K562 (cell line): Measurements from ENCODE around the gene IRGQ. TPM values are rescaled to one million over a fixed set of nuclear protein-coding genes. Genes with fewer than 3 reads are reported as not detected.

Experiments
- ATAC-seq: fragments of 200-7000 bp; cut with Tn5 transposase; 3 replicates; pipeline ENCODE4 v1.9.1; 2020; ENCODE audit warnings: moderate library complexity
- BruUV-seq: library from RNA; stranded (reverse); fragments of 400-500 nt; replicated peaks from 2 replicates; lab custom pipeline; 2021; lab: Mats Ljungman, UMichigan
- CTCF ChIA-PET: fragments of 300-600 bp; formaldehyde crosslinking; extraction: SDS; loops from one replicate; lab custom pipeline; 2021; ENCODE audit warnings: low intra/inter-chr PET ratio; lab: Yijun Ruan, JAX
- POLR2A ChIA-PET: fragments of 300-600, 350-650 bp; sonication (Branson Sonifier 250); formaldehyde crosslinking; extraction: SDS; loops from one replicate; lab custom pipeline; 2021; ENCODE audit warnings: antibody characterized with exemption, inconsistent platforms; lab: Yijun Ruan, JAX
- DNase-seq, 4 experiments: peaks; one replicate each; pipeline versions ENCODE4 v3.0.0 to v3.0.0-alpha.2; 2011 to 2018; ENCODE audit warnings: low spot score in 3 of 4, mixed read lengths in 3 of 4; ENCODE audit errors: extremely low read depth in 1 of 4
- FAIRE-seq: peaks from 2 replicates; lab custom pipeline; 2011; peaks lifted over from hg19 to GRCh38; lab: Jason Lieb, UNC
- H2AFZ ChIP-seq: 2 replicates; pipeline ENCODE4 v1.6.0; 2011; ENCODE audit warnings: low read depth, low read length, control low read depth, inconsistent platforms
- H3K27ac ChIP-seq: fragments of 200-600 bp; 3 replicates; pipeline ENCODE4 v1.8.0; 2011; ENCODE audit warnings: low read depth, mild to moderate bottlenecking, control low read depth, inconsistent platforms, low read length, moderate library complexity, mixed read lengths; ENCODE audit errors: extremely low read depth
- H3K27me3 ChIP-seq, 2 experiments: fragments of 300-600 bp in 1 of 2; 2 replicates in 1 of 2; 3 replicates in 1 of 2; pipeline versions ENCODE4 v1.6.0 to v1.8.0; 2011; ENCODE audit warnings: inconsistent platforms in 2 of 2, low read length in 2 of 2, mild to moderate bottlenecking in 1 of 2, mixed read lengths in 1 of 2, moderate library complexity in 1 of 2; ENCODE audit not compliant: control insufficient read depth in 2 of 2, insufficient read depth in 2 of 2
- H3K36me3 ChIP-seq: fragments of 300-600 bp; 3 replicates; pipeline ENCODE4 v1.8.0; 2011; ENCODE audit warnings: mild to moderate bottlenecking, low read length, inconsistent platforms; ENCODE audit not compliant: control insufficient read depth, insufficient read depth
- H3K4me1 ChIP-seq, 2 experiments: fragments of 200-600 bp in 1 of 2; replicated peaks in 1 of 2; 2 replicates in 1 of 2; 3 replicates in 1 of 2; pipeline versions ENCODE4 v1.5.1 to v1.8.0; 2011; ENCODE audit warnings: inconsistent platforms in 2 of 2, low read length in 2 of 2, mild to moderate bottlenecking in 1 of 2, mixed read lengths in 1 of 2, moderate library complexity in 1 of 2; ENCODE audit not compliant: control insufficient read depth in 2 of 2, insufficient read depth in 2 of 2
- H3K4me2 ChIP-seq: 2 replicates; pipeline ENCODE4 v1.6.1; 2011; ENCODE audit warnings: low read length, control low read depth, inconsistent platforms, mixed read lengths; ENCODE audit not compliant: insufficient read depth
- H3K4me3 ChIP-seq: fragments of 200-600 bp; sonication (generic), shearing (Covaris generic); 2 replicates; pipeline ENCODE4 v1.5.1; 2016; ENCODE audit warnings: control low read depth, inconsistent platforms
- H3K79me2 ChIP-seq: fragments of 200-600 bp; 3 replicates; pipeline ENCODE4 v1.8.0; 2011; ENCODE audit warnings: low read length, inconsistent platforms; ENCODE audit not compliant: control insufficient read depth, insufficient read depth
- H3K9ac ChIP-seq, 2 experiments: 2 replicates each; pipeline versions ENCODE4 v1.6.0 to v1.6.1; 2011; ENCODE audit warnings: low read depth in 2 of 2, low read length in 2 of 2, control low read depth in 1 of 2, inconsistent platforms in 1 of 2, mild to moderate bottlenecking in 1 of 2, mixed read lengths in 1 of 2; ENCODE audit not compliant: insufficient read depth in 1 of 2
- H3K9me1 ChIP-seq: one replicate; pipeline ENCODE4 v1.6.0; 2011; ENCODE audit warnings: inconsistent platforms, mild to moderate bottlenecking, low read length, moderate library complexity; ENCODE audit not compliant: control insufficient read depth, insufficient read depth
- H3K9me3 ChIP-seq: replicated peaks from 2 replicates; pipeline ENCODE4 v1.5.1; 2011; ENCODE audit warnings: low read depth, low read length, inconsistent platforms; ENCODE audit not compliant: control insufficient read depth, insufficient read depth
- H4K20me1 ChIP-seq: replicated peaks from 2 replicates; pipeline ENCODE4 v1.6.1; 2011; ENCODE audit warnings: low read length, inconsistent platforms, mixed read lengths; ENCODE audit not compliant: control insufficient read depth, insufficient read depth
- ARNT ChIP-seq, 2 experiments: fragments of 450-650 bp; IDR thresholded peaks; 2 replicates each; pipeline ENCODE4 v1.6.1; 2016; ENCODE audit warnings: mild to moderate bottlenecking in 1 of 2
- CREB1 ChIP-seq, 2 experiments: sonication (generic) in 1 of 2; formaldehyde crosslinking in 1 of 2; IDR thresholded peaks; 2 replicates each; pipeline versions ENCODE4 v1.6.1 to v1.8.0; 2012 to 2022; ENCODE audit warnings: inconsistent platforms in 1 of 2, mild to moderate bottlenecking in 1 of 2, missing genetic modification reagents in 1 of 2, moderate library complexity in 1 of 2
- CXXC5 ChIP-seq: fragments of 250-450 bp; sonication (Bioruptor Pico); IDR thresholded peaks from 2 replicates; pipeline ENCODE4 v1.8.0; 2022; ENCODE audit warnings: inconsistent platforms, mild to moderate bottlenecking, moderate library complexity
- ETV5 ChIP-seq: sonication (generic); formaldehyde crosslinking; IDR thresholded peaks from 2 replicates; pipeline ENCODE4 v1.4.0; 2020; ENCODE audit warnings: low read depth, mild to moderate bottlenecking, missing genetic modification reagents
- HMGN3 ChIP-seq: IDR thresholded peaks from 2 replicates; pipeline ENCODE4 v1.6.1; 2011; ENCODE audit warnings: borderline replicate concordance, low read depth, mild to moderate bottlenecking, mixed read lengths, low read length; ENCODE audit not compliant: insufficient read length; ENCODE audit errors: extremely low read depth
- LARP7 ChIP-seq: fragments of 450-650 bp; IDR thresholded peaks from 2 replicates; pipeline ENCODE4 v1.6.1; 2016
- MYNN ChIP-seq, 2 experiments: sonication (generic); formaldehyde crosslinking in 1 of 2; IDR thresholded peaks; 2 replicates each; pipeline versions ENCODE4 v1.5.0 to v1.6.1; 2016 to 2020; ENCODE audit warnings: antibody characterized with exemption in 1 of 2, missing genetic modification reagents in 1 of 2
- NRF1 ChIP-seq, 2 experiments: fragments of 450-650 bp; IDR thresholded peaks in 1 of 2; conservative IDR thresholded peaks in 1 of 2; 2 replicates each; pipeline ENCODE4 v1.6.1; 2014; ENCODE audit warnings: mild to moderate bottlenecking in 2 of 2
- PHB ChIP-seq: fragments of 250-450 bp; sonication (Bioruptor Pico); IDR thresholded peaks from 2 replicates; pipeline ENCODE4 v1.5.0; 2021
- POLR2A ChIP-seq: fragments of 450-650 bp; conservative IDR thresholded peaks from 2 replicates; pipeline ENCODE4 v1.6.1; 2016
- POLR2G ChIP-seq: fragments of 200-400 bp; formaldehyde crosslinking; IDR thresholded peaks from 2 replicates; pipeline ENCODE4 v1.6.1; 2017; ENCODE audit warnings: low read depth, mild to moderate bottlenecking, antibody characterized with exemption, low read length, moderate library complexity
- POLR3G ChIP-seq: IDR thresholded peaks from 2 replicates; pipeline ENCODE4 v1.6.1; 2011; ENCODE audit not compliant: insufficient read length, insufficient replicate concordance; ENCODE audit errors: extremely low read depth
- RBFOX2 ChIP-seq: fragments of 200-400 bp; formaldehyde crosslinking; IDR thresholded peaks from 2 replicates; pipeline ENCODE4 v1.6.1; 2017; ENCODE audit warnings: low read depth, mild to moderate bottlenecking, low read length, moderate library complexity
- TBL1XR1 ChIP-seq, 2 experiments: IDR thresholded peaks; 2 replicates each; pipeline ENCODE4 v1.6.1; 2012; ENCODE audit warnings: improper control_type of control experiment in 2 of 2, low read length in 2 of 2, mild to moderate bottlenecking in 1 of 2
- ZNF23 ChIP-seq: fragments of 250-450 bp; sonication (Bioruptor Pico); IDR thresholded peaks from 2 replicates; pipeline ENCODE4 v1.4.0; 2020; ENCODE audit warnings: mild to moderate bottlenecking
- ZNF347 ChIP-seq: fragments of 450-650 bp; formaldehyde crosslinking; IDR thresholded peaks from 2 replicates; pipeline ENCODE4 v1.4.0; 2020; ENCODE audit warnings: low read depth, mild to moderate bottlenecking, moderate library complexity
- WGBS: fragments of 100-300 bp; shearing (Covaris generic); methylation state at CpG from one replicate; pipeline ENCODE4 v1.1.6; 2016; ENCODE audit warnings: low coverage, mixed read lengths; ENCODE audit not compliant: insufficient coverage; ENCODE audit errors: missing lambda C conversion rate; 5-methylcytosine and 5-hydroxymethylcytosine counted together
- in situ Hi-C: fragments of 300-500 bp; cut with MboI; formaldehyde crosslinking; loops from 4 replicates; pipeline ENCODE4 v1.15.0; 2018; ENCODE audit warnings: inconsistent platforms, mixed read lengths
- intact Hi-C: fragments of 100-400 bp; cut with micrococcal nuclease; formaldehyde crosslinking; loops from 2 replicates; pipeline ENCODE4 v1.14.2; 2022
- polyA plus RNA-seq, 8 experiments: library from polyadenylated mRNA; depleted of rRNA in 4 of 8; stranded (reverse) in 5 of 8; unstranded in 3 of 8; fragments of >200 nt; fragmentation: Nextera tagmentation in 2 of 8; fragmentation: Illumina TruSeq in 1 of 8; extraction: Ambion mirVana in 2 of 8; extraction: Trizol in 1 of 8; gene quantifications; 2 replicates each; pipeline versions ENCODE4 v1.2.1 to v1.2.3, GENCODE V29; 2011 to 2014; ENCODE audit warnings: inconsistent platforms in 1 of 8, missing spikeins in 1 of 8
- total RNA-seq, 7 experiments: library from RNA; depleted of rRNA in 6 of 7; stranded (reverse); fragments of >200 nt in 6 of 7; fragmentation: Illumina TruSeq in 2 of 7; extraction: Trizol in 2 of 7; gene quantifications; 2 replicates each; pipeline versions ENCODE4 v1.2.1 to v1.2.3, GENCODE V29; 2011 to 2021; ENCODE audit warnings: low replicate concordance in 1 of 7
- TF ChIP-seq, protein P1 (sequence below): sonication (generic); formaldehyde crosslinking; IDR thresholded peaks from 2 replicates; pipeline ENCODE4 v1.8.0; 2022; ENCODE audit warnings: missing genetic modification reagents, mild to moderate bottlenecking, moderate library complexity, borderline replicate concordance
- TF ChIP-seq, protein P2 (sequence below): sonication (generic); formaldehyde crosslinking; IDR thresholded peaks from 2 replicates; pipeline ENCODE4 v1.8.1; 2022; ENCODE audit warnings: missing genetic modification reagents

The IRGQ gene
- total and polyA plus RNA-seq, 9 of the 15 experiments (the other 6 are each of a cell fraction or from before 2014, with no cell fraction given), result 3.5 to 19.2 (median 7.9) TPM

DNA sequence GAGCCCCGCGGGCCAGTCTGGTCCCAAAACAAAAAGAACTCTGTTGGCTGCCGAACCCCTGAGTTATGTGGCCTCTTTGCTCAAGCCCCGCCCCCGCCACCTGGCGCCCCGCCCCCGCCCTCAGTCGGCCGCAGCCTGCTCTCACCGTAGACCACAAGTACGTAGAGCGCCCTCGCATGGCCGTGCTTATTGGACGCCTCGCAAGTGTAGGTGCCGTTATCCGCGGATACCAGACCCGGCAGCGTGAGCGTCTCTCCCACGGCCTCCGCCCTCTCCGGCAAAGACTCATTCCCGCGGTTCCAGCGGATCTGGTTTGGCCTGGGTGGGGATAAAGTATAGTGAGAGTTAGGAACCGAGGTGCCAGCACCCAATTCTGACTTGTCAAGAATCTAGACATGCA is 29.0 kb upstream of the IRGQ start (continued):
- no peak for TF ChIP-seq ZNF347

DNA sequence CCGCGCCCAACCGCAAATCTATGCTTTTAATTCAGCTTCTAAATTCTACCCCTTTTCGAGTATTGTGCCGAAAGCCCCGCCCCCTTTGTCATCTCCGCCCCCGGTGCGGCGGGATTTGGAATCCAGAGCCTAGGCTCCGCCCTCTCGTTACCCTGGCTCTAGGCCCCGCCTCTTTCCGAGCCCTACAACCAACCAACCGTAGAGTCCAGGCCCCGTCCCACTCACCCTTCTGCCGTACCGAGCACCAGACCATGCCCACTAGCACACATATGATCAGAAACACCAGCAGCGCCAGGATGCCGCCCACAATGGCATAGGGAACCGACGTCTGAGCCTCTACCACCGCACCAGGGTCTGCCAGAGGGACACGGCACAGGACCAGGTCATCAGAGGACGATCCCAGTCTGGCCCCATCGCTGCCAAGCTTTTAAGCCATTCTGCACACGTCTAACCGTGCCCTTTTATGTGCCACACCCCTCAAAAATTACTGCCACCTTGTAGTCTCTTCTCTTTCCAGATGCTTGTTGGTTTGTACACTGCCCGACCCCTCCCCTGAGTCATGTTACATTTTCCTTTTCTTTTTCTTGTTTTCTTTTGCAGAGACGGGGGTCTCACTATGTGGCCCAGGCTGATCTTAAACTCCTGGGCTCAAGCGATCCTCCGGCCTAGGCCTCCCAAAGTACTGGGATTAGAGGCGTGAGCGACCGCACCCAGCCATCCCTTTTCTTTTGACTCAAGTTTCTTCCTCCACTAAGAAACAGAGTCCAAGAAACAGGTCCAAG is 28.1 kb upstream of the IRGQ start:
- CTCF ChIA-PET, result interaction anchor here (0.8 to 1.3 kb wide), 2 partner anchors 69 to 177 kb away, joined by 3 to 4 read pairs; no protein-coding TSS in a partner anchor
- intact Hi-C loops, result loop anchor here (10.0 kb wide), 2 partner anchors 69 to 179 kb away; no protein-coding TSS in a partner anchor
- 0 out of 2 replicates have a peak, but pooled peaks have one; percentile 3 for TF ChIP-seq PHB
- TF ChIP-seq LARP7, result peak; percentile 65; the same call in 1 of the 2 replicates
- peak; percentile 57 for TF ChIP-seq POLR2G
- peak; percentile 18 for TF ChIP-seq HMGN3
- 0 out of 2 replicates have a peak, but pooled peaks have one; percentile 19 for TF ChIP-seq POLR2A
- TF ChIP-seq CXXC5 (CRISPR knock-in tag), result peak; percentile 36; the same call in 1 of the 2 replicates
- TF ChIP-seq TBL1XR1 (IDR thresholded peaks at IDR 0.05; ENCODE audit: low read length in 2 of 2), result no peak
- TF ChIP-seq, protein P1, sequence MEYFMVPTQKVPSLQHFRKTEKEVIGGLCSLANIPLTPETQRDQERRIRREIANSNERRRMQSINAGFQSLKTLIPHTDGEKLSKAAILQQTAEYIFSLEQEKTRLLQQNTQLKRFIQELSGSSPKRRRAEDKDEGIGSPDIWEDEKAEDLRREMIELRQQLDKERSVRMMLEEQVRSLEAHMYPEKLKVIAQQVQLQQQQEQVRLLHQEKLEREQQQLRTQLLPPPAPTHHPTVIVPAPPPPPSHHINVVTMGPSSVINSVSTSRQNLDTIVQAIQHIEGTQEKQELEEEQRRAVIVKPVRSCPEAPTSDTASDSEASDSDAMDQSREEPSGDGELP (CRISPR knock-in tag), result peak; percentile 36; the same call in 1 of the 2 replicates
- TF ChIP-seq RBFOX2, result peak; percentile 32; the same call in 1 of the 2 replicates
- no peak for TF ChIP-seq ZNF23
- 0 out of 4 replicates have a peak, but pooled peaks of 1 of the 2 experiments have one; percentile 19 for TF ChIP-seq ARNT (IDR thresholded peaks at IDR 0.05)
- TF ChIP-seq ETV5, result 0 out of 2 replicates have a peak, but pooled peaks have one; percentile 31
- TF ChIP-seq, protein P2, sequence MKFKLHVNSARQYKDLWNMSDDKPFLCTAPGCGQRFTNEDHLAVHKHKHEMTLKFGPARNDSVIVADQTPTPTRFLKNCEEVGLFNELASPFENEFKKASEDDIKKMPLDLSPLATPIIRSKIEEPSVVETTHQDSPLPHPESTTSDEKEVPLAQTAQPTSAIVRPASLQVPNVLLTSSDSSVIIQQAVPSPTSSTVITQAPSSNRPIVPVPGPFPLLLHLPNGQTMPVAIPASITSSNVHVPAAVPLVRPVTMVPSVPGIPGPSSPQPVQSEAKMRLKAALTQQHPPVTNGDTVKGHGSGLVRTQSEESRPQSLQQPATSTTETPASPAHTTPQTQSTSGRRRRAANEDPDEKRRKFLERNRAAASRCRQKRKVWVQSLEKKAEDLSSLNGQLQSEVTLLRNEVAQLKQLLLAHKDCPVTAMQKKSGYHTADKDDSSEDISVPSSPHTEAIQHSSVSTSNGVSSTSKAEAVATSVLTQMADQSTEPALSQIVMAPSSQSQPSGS, result no peak
- peak in 1 of 2 experiments; percentile 38; a peak in 1 of 4 replicates for TF ChIP-seq NRF1 (conservative IDR thresholded peaks at IDR 0.05 in 1 of 2, IDR thresholded peaks at IDR 0.05 in 1 of 2)
- no peak for TF ChIP-seq MYNN (IDR thresholded peaks at IDR 0.05)
- no peak for TF ChIP-seq MYNN (CRISPR knock-in tag; IDR thresholded peaks at IDR 0.05)
- TF ChIP-seq CREB1 (IDR thresholded peaks at IDR 0.05), result no peak
- TF ChIP-seq CREB1 (CRISPR knock-in tag; IDR thresholded peaks at IDR 0.05), result 0 out of 2 replicates have a peak, but pooled peaks have one; percentile 21
- TF ChIP-seq POLR3G, result no peak

More for the DNA sequence above, 28.1 kb upstream of the IRGQ start:
- WGBS, result 27% methylated on average over 34 of the region's 35 CpGs
- H2AFZ ChIP-seq, result peak overlapping the region; percentile 79
- H3K36me3 ChIP-seq, result peaks cover 2% of the 10 kb centered on the region; the same call in 2 of the 3 replicates
- H3K79me2 ChIP-seq, result peaks cover 16% of the 10 kb centered on the region
- in situ Hi-C loops, result no loop called here
- peaks cover 39 to 68% of the 10 kb centered on the region in 2 experiments for H3K4me1 ChIP-seq
- peak; percentile 64 for ATAC-seq
- FAIRE-seq, result peak; percentile 84
- H3K9me3 ChIP-seq, result no peaks in the 10 kb centered on the region
- POLR2A ChIA-PET, result interaction anchor here (0.6 to 1.0 kb wide), 4 partner anchors 10 to 44 kb away, joined by 3 to 4 read pairs (median 4); partner anchors contain the start of genes IRGQ and ZNF576
- no TSS peak for BruUV-seq
- peak; percentile 93 to 96 (median 94) for DNase-seq
- peaks cover 2% of the 10 kb centered on the region for H3K9me1 ChIP-seq
- H3K27ac ChIP-seq, result peak overlapping the region; percentile 57; the same call in 2 of the 3 replicates
- no peak overlapping the region for H3K4me3 ChIP-seq
- peak overlapping the region; percentile 64 for H3K4me2 ChIP-seq
- no peaks in the 10 kb centered on the region for H4K20me1 ChIP-seq
- peak overlapping the region in 1 of 2 experiments; percentile 73; a peak in 2 of 4 replicates for H3K9ac ChIP-seq
- H3K27me3 ChIP-seq, result no peaks in the 10 kb centered on the region
